GM18858 (cell line): ENCODE results near the gene LENG8.

Experiments used
- ATAC-seq: cut with Tn5 transposase; IDR thresholded peaks from one replicate; pipeline ENCODE4 v1.9.1; 2021; ENCODE audit not compliant: unreplicated experiment

Gene LENG8

GRCh38 chr19:54422136-54422535 lies 26.9 kb upstream of the LENG8 start:
- no peak for ATAC-seq

GRCh38 chr19:54424201-54424600 lies 24.8 kb upstream of the LENG8 start:
- no peak for ATAC-seq

GRCh38 chr19:54424660-54425381 lies 24.2 kb upstream of the LENG8 start:
- no peak for ATAC-seq

- no peak for ATAC-seq
These were observed 23.6 kb upstream of the LENG8 start for GRCh38 chr19:54425382-54425723.

- no peak for ATAC-seq
These were observed 22.6 kb upstream of the LENG8 start for GRCh38 chr19:54426291-54426931.

GRCh38 chr19:54427586-54427985 lies 21.4 kb upstream of the LENG8 start:
- ATAC-seq, result no peak

- no peak for ATAC-seq
These were observed 20.4 kb upstream of the LENG8 start for GRCh38 chr19:54428323-54429175.

GRCh38 chr19:54429176-54429495 lies 19.9 kb upstream of the LENG8 start:
- ATAC-seq, result no peak

GRCh38 chr19:54429545-54430227 lies 19.3 kb upstream of the LENG8 start:
- ATAC-seq, result no peak

GRCh38 chr19:54430306-54431254 lies 18.4 kb upstream of the LENG8 start:
- ATAC-seq, result no peak

GRCh38 chr19:54431255-54431838 lies 17.7 kb upstream of the LENG8 start:
- no peak for ATAC-seq

GRCh38 chr19:54432144-54432738 lies 16.8 kb upstream of the LENG8 start:
- no peak for ATAC-seq

GRCh38 chr19:54433697-54434096 lies 15.3 kb upstream of the LENG8 start:
- ATAC-seq, result no peak

GRCh38 chr19:54434112-54434872 lies 14.7 kb upstream of the LENG8 start:
- no peak for ATAC-seq

GRCh38 chr19:54434873-54435214 lies 14.2 kb upstream of the LENG8 start:
- ATAC-seq, result no peak

GRCh38 chr19:54435551-54436016 lies 13.4 kb upstream of the LENG8 start:
- no peak for ATAC-seq

- no peak for ATAC-seq
These were observed 12.9 kb upstream of the LENG8 start for GRCh38 chr19:54436031-54436523.

GRCh38 chr19:54436628-54437252 lies 12.3 kb upstream of the LENG8 start:
- no peak for ATAC-seq
